Endodermal cell (in vitro differentiated cells): ENCODE measurements around the gene PTHLH. TPM values are rescaled to one million over a fixed set of nuclear protein-coding genes. Genes with fewer than 3 reads are reported as not detected.

Source experiments
- DNase-seq: peaks from one replicate; pipeline ENCODE4 v3.0.0-alpha.2; 2017
- H3K27ac ChIP-seq: 2 replicates; pipeline ENCODE4 v1.5.1; 2013; ENCODE audit warnings: mild to moderate bottlenecking, low read depth, low read length, moderate library complexity
- H3K27me3 ChIP-seq: 2 replicates; pipeline ENCODE4 v1.6.1; 2013; ENCODE audit warnings: mild to moderate bottlenecking, low read length, moderate library complexity; ENCODE audit not compliant: insufficient read depth, control insufficient read depth, poor library complexity, severe bottlenecking
- H3K36me3 ChIP-seq: 2 replicates; pipeline ENCODE4 v1.7.0; 2013; ENCODE audit warnings: mild to moderate bottlenecking, low read length, moderate library complexity; ENCODE audit not compliant: control insufficient read depth, insufficient read depth
- H3K4me1 ChIP-seq: one replicate; pipeline ENCODE4 v1.7.0; 2013; ENCODE audit warnings: low read length; ENCODE audit not compliant: control insufficient read depth, insufficient read depth
- H3K4me3 ChIP-seq: 2 replicates; pipeline ENCODE4 v1.5.1; 2013; ENCODE audit warnings: mild to moderate bottlenecking, low read length, moderate library complexity
- H3K9ac ChIP-seq: 2 replicates; pipeline ENCODE4 v1.6.1; 2013; ENCODE audit warnings: mild to moderate bottlenecking, low read length, moderate library complexity; ENCODE audit not compliant: poor library complexity, severe bottlenecking; ENCODE audit errors: extremely low read depth
- H3K9me3 ChIP-seq: 2 replicates; pipeline ENCODE4 v1.6.1; 2013; ENCODE audit warnings: mild to moderate bottlenecking, low read length, moderate library complexity; ENCODE audit not compliant: control insufficient read depth
- H3K27ac Mint-ChIP-seq: 2 replicates; pipeline ENCODE4 v1.8.0; 2020; ENCODE audit warnings: mixed read lengths
- H3K27me3 Mint-ChIP-seq: 2 replicates; pipeline ENCODE4 v1.8.0; 2021; ENCODE audit warnings: mild to moderate bottlenecking, mixed read lengths; ENCODE audit not compliant: insufficient read depth
- H3K36me3 Mint-ChIP-seq: 2 replicates; pipeline ENCODE4 v1.8.0; 2020; ENCODE audit warnings: low read depth, mixed read lengths
- H3K4me1 Mint-ChIP-seq: 2 replicates; pipeline ENCODE4 v1.8.0; 2020; ENCODE audit warnings: mixed read lengths
- H3K4me3 Mint-ChIP-seq: 2 replicates; pipeline ENCODE4 v1.8.0; 2020; ENCODE audit warnings: mild to moderate bottlenecking, moderate library complexity, mixed read lengths
- H3K9me3 Mint-ChIP-seq: 2 replicates; pipeline ENCODE4 v1.8.0; 2020; ENCODE audit warnings: mild to moderate bottlenecking, mixed read lengths
- WGBS, 2 experiments: methylation state at CpG; one replicate each; pipeline versions ENCODE4 v1.1.5 to v1.1.7; 2013; ENCODE audit warnings: missing lambda C conversion rate in 2 of 2, mixed read lengths in 1 of 2; ENCODE audit not compliant: insufficient coverage in 1 of 2, insufficient read length in 1 of 2; 5-methylcytosine and 5-hydroxymethylcytosine counted together
- total RNA-seq, 2 donors: library from RNA; stranded (reverse); fragmentation: NEBNext Ultra II Directional in 1 of 2; extraction: Animal tissue kit (Norgen Biotek cat#: 25700) in 1 of 2; gene quantifications; 2 replicates in 1 of 2; 3 replicates in 1 of 2; pipeline ENCODE4 v1.2.1, GENCODE V29; 2021
- TF ChIP-seq, protein P1 (sequence below): fragments of 200-600 bp; sonication (generic); conservative IDR thresholded peaks from 2 replicates; pipeline ENCODE4 v1.5.0; 2021; ENCODE audit warnings: antibody characterized with exemption, mild to moderate bottlenecking

Gene PTHLH
- total RNA-seq, 2 donors from 2014 or later, result not detected

- TF ChIP-seq, protein P1, sequence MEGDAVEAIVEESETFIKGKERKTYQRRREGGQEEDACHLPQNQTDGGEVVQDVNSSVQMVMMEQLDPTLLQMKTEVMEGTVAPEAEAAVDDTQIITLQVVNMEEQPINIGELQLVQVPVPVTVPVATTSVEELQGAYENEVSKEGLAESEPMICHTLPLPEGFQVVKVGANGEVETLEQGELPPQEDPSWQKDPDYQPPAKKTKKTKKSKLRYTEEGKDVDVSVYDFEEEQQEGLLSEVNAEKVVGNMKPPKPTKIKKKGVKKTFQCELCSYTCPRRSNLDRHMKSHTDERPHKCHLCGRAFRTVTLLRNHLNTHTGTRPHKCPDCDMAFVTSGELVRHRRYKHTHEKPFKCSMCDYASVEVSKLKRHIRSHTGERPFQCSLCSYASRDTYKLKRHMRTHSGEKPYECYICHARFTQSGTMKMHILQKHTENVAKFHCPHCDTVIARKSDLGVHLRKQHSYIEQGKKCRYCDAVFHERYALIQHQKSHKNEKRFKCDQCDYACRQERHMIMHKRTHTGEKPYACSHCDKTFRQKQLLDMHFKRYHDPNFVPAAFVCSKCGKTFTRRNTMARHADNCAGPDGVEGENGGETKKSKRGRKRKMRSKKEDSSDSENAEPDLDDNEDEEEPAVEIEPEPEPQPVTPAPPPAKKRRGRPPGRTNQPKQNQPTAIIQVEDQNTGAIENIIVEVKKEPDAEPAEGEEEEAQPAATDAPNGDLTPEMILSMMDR, result no peak
- WGBS, 2 experiments, result 96% methylated on average over 2 of the region's 3 CpGs; no CpG with 5 or more reads in 1 of the 2 experiments
- Histone ChIP-seq H3K4me1 (no peaks in the 10 kb centered on the region), H3K27ac (no peak overlapping the region), H3K27me3 (no peaks in the 10 kb centered on the region), H3K9ac (no peak overlapping the region), H3K36me3 (no peaks in the 10 kb centered on the region), H3K4me3 (no peak overlapping the region), H3K9me3 (no peaks in the 10 kb centered on the region)
- DNase-seq, result no peak
- Mint-ChIP-seq H3K36me3 (no peaks in the 10 kb centered on the region), H3K27me3 (no peaks in the 10 kb centered on the region), H3K4me3 (no peak overlapping the region), H3K27ac (no peak overlapping the region), H3K4me1 (no peaks in the 10 kb centered on the region), H3K9me3 (no peaks in the 10 kb centered on the region)
Observed at GRCh38 chr12:27936196-27936595, 36.3 kb downstream of the PTHLH start.

DNA sequence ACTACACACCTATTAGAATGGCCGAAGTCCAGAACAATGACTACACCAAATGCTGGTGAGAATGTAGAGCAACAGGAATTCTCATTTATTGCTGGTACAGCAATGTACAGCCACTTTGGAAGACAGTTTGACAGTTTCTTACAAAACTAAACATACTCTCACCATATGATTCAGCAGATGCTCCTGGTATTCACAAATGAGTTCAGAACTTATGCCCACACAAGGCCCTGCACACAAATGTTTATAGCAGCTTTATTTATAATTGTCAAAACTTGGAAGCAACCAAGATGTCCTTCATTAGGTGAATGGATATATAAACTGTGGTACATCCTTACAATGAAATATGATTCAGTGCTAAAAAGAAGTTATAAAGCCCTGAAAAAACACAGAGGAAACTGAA, 38.3 kb downstream of the PTHLH start:
- WGBS, 2 experiments, result 88% methylated on average over 1 of the region's 1 CpG; no CpG with 5 or more reads in 1 of the 2 experiments

GRCh38 chr12:27931390-27931789, 41.1 kb downstream of the PTHLH start:
- no peak overlapping the region for H3K27ac Mint-ChIP-seq
- H3K4me3 Mint-ChIP-seq, result no peak overlapping the region
- no peaks in the 10 kb centered on the region for H3K27me3 Mint-ChIP-seq
- no peaks in the 10 kb centered on the region for H3K36me3 ChIP-seq
- H3K27me3 ChIP-seq, result no peaks in the 10 kb centered on the region
- TF ChIP-seq, protein P1, result no peak
- no peaks in the 10 kb centered on the region for H3K4me1 Mint-ChIP-seq
- H3K9me3 Mint-ChIP-seq, result no peaks in the 10 kb centered on the region
- no peak overlapping the region for H3K4me3 ChIP-seq
- no peaks in the 10 kb centered on the region for H3K9me3 ChIP-seq
- no peak overlapping the region for H3K9ac ChIP-seq
- H3K4me1 ChIP-seq, result no peaks in the 10 kb centered on the region
- no peak overlapping the region for H3K27ac ChIP-seq
- WGBS, 2 experiments, result 79 to 89% methylated on average over 1 of the region's 1 CpG
- no peaks in the 10 kb centered on the region for H3K36me3 Mint-ChIP-seq
- DNase-seq, result no peak

More for the DNA sequence above, 38.3 kb downstream of the PTHLH start:
- Mint-ChIP-seq H3K27me3 (no peaks in the 10 kb centered on the region), H3K4me3 (no peak overlapping the region), H3K9me3 (no peaks in the 10 kb centered on the region), H3K27ac (no peak overlapping the region), H3K36me3 (no peaks in the 10 kb centered on the region), H3K4me1 (no peaks in the 10 kb centered on the region)
- no peaks in the 10 kb centered on the region for H3K9me3 ChIP-seq
- DNase-seq, result no peak
- no peaks in the 10 kb centered on the region for H3K4me1 ChIP-seq
- no peaks in the 10 kb centered on the region for H3K36me3 ChIP-seq
- H3K4me3 ChIP-seq, result no peak overlapping the region
- H3K27me3 ChIP-seq, result no peaks in the 10 kb centered on the region
- TF ChIP-seq, protein P1, result no peak
- H3K9ac ChIP-seq, result no peak overlapping the region
- H3K27ac ChIP-seq, result no peak overlapping the region
